ENCODE measurements around the gene CENPB.

Gene CENPB

GRCh38 chr20:3787324-3788014 is 929 bp upstream of the CENPB start:
- no peak for DNase-seq

GRCh38 chr20:3786126-3786484 is 435 bp downstream of the CENPB start:
- DNase-seq, result no peak

GRCh38 chr20:3785240-3786125 is 1.1 kb downstream of the CENPB start:
- DNase-seq, result no peak

- DNase-seq, result no peak
These were observed 1.7 kb downstream of the CENPB start for GRCh38 chr20:3784863-3785239.

- DNase-seq, result peak; percentile 7
These were observed 2.2 kb downstream of the CENPB start for GRCh38 chr20:3784216-3784853.

GRCh38 chr20:3783511-3784195 is 2.9 kb downstream of the CENPB start:
- DNase-seq, result no peak

- no peak for DNase-seq
These were observed 3.5 kb downstream of the CENPB start for GRCh38 chr20:3783068-3783489.

- DNase-seq, result no peak
These were observed 3.9 kb downstream of the CENPB start for GRCh38 chr20:3782597-3782996.

- DNase-seq, result peak; percentile 77
These were observed 5.2 kb downstream of the CENPB start, which contains the start of gene SPEF1 for GRCh38 chr20:3781153-3781910. SPEF1 (minus strand) TSS chr20:3781448; CDS start chr20:3781287, 161 bp downstream.

- no peak for DNase-seq
These were observed 7.6 kb downstream of the CENPB start for GRCh38 chr20:3778976-3779375.

GRCh38 chr20:3777716-3778629 is 8.6 kb downstream of the CENPB start:
- DNase-seq, result peak; percentile 23

- DNase-seq, result no peak
These were observed 9.2 kb downstream of the CENPB start for GRCh38 chr20:3777381-3777715.

- no peak for DNase-seq
These were observed 11.0 kb downstream of the CENPB start for GRCh38 chr20:3775457-3776108.

- no peak for DNase-seq
These were observed 14.9 kb downstream of the CENPB start for GRCh38 chr20:3771552-3772058.

- peak; percentile 68 for DNase-seq
These were observed 18.0 kb downstream of the CENPB start for GRCh38 chr20:3768342-3769130.

- DNase-seq, result peak; percentile 96
These were observed 18.9 kb downstream of the CENPB start, which contains the start of gene ADISSP for GRCh38 chr20:3767427-3768341. ADISSP (minus strand) TSS chr20:3767753; CDS start chr20:3760100, 7,653 bp downstream.

GRCh38 chr20:3767110-3767426 is 19.5 kb downstream of the CENPB start:
- no peak for DNase-seq

GRCh38 chr20:3766422-3767109 is 20.0 kb downstream of the CENPB start:
- no peak for DNase-seq
